Gastrocnemius medialis (tissue), 4 donors: ENCODE results near the gene SLX4. TPM values are rescaled to one million over a fixed set of nuclear protein-coding genes. Genes with fewer than 3 reads are reported as not detected.

Source experiments
- ATAC-seq, 2 donors: fragments of 150-250 bp; one replicate each; pipeline ENCODE4 v1.9.1; 2016
- DNase-seq, 2 donors: peaks; one replicate each; pipeline ENCODE4 v3.0.0-alpha.2; 2019
- H3K27ac ChIP-seq, 4 donors: fragments of 200-600 bp; sonication (generic); 1 replicate in 1 of 4; 2 replicates in 3 of 4; pipeline ENCODE4 v1.5.1; 2016 to 2018; ENCODE audit warnings: mild to moderate bottlenecking in 2 of 4, moderate library complexity in 1 of 4
- H3K27me3 ChIP-seq, 3 donors: fragments of 200-600 bp; sonication (generic) in 2 of 3; 1 replicate in 1 of 3; 2 replicates in 2 of 3; pipeline versions ENCODE4 v1.5.1 to v1.6.0; 2016 to 2019; ENCODE audit warnings: mild to moderate bottlenecking in 1 of 3, moderate library complexity in 1 of 3
- H3K36me3 ChIP-seq, 2 donors: fragments of 200-600 bp; sonication (generic) in 1 of 2; one replicate each; pipeline ENCODE4 v1.5.1; 2017 to 2018
- H3K4me1 ChIP-seq, 2 donors: fragments of 200-600 bp; sonication (generic) in 1 of 2; one replicate each; pipeline ENCODE4 v1.5.1; 2016 to 2017; ENCODE audit warnings: mild to moderate bottlenecking in 2 of 2
- H3K4me3 ChIP-seq, 4 donors: fragments of 200-600 bp; sonication (generic) in 3 of 4; 1 replicate in 1 of 4; 2 replicates in 3 of 4; pipeline ENCODE4 v1.5.1; 2016 to 2019; ENCODE audit warnings: mild to moderate bottlenecking in 2 of 4
- H3K9me3 ChIP-seq, 3 donors: fragments of 200-600 bp; sonication (generic) in 2 of 3; 1 replicate in 1 of 3; 2 replicates in 2 of 3; pipeline ENCODE4 v1.5.1; 2016 to 2019
- CTCF ChIP-seq, 5 experiments: fragments of 450-650 bp in 3 of 5; fragments of 200-600 bp in 2 of 5; sonication (generic) in 2 of 5; IDR thresholded peaks in 4 of 5; conservative IDR thresholded peaks in 1 of 5; 1 replicate in 4 of 5; 2 replicates in 1 of 5; pipeline ENCODE4 v1.5.1; 2016 to 2019; ENCODE audit warnings: antibody characterized with exemption in 5 of 5, mild to moderate bottlenecking in 3 of 5, moderate library complexity in 3 of 5
- POLR2A ChIP-seq, 2 donors: fragments of 450-650 bp; IDR thresholded peaks; one replicate each; pipeline ENCODE4 v1.6.1; 2017; ENCODE audit warnings: antibody characterized with exemption in 2 of 2, mild to moderate bottlenecking in 2 of 2, moderate library complexity in 2 of 2
- in situ Hi-C, 4 donors: fragments of 200-750 bp; cut with MboI; loops; one replicate each; pipeline versions ENCODE4 v1.15.0 to v1.8.0; 2017; ENCODE audit warnings: low sequenced_read_pairs in 4 of 4
- intact Hi-C: fragments of 100-400 bp; cut with DNase I; formaldehyde crosslinking; loops from one replicate; pipeline ENCODE4 v1.15.1; 2023; ENCODE audit warnings: low total_unique reads
- total RNA-seq, 4 donors: library from RNA; depleted of rRNA; stranded (reverse); fragments of >200 nt; gene quantifications; one replicate each; pipeline versions ENCODE4 v1.1.0 to v1.2.3, GENCODE V29; 2016

The SLX4 gene
- total RNA-seq, 4 donors from 2014 or later, result 1.8 to 3.6 (median 2.8) TPM

GRCh38 chr16:3578121-3578520, 33.3 kb downstream of the SLX4 start:
- in situ Hi-C loops, result no loop called here
- DNase-seq, result no peak
- Histone ChIP-seq H3K4me1 (no peaks in the 10 kb centered on the region), H3K27ac (no peak overlapping the region), H3K36me3 (peaks cover 0 to 8% of the 10 kb centered on the region in 2 donors), H3K9me3 (no peaks in the 10 kb centered on the region), H3K27me3 (peaks cover 0 to 2% (median 0%) of the 10 kb centered on the region in 3 donors), H3K4me3 (no peak overlapping the region)
- TF ChIP-seq POLR2A (IDR thresholded peaks at IDR 0.05) (no peak), CTCF (IDR thresholded peaks at IDR 0.05 in 4 of 5, conservative IDR thresholded peaks at IDR 0.05 in 1 of 5) (no peak)
- ATAC-seq, result no peak
- intact Hi-C loops, result no loop called here

- H3K9me3 ChIP-seq, result no peaks in the 10 kb centered on the region
- intact Hi-C loops, result no loop called here
- H3K4me1 ChIP-seq, result no peaks in the 10 kb centered on the region
- in situ Hi-C loops, result no loop called here
- H3K27me3 ChIP-seq, result peaks cover 0 to 2% (median 0%) of the 10 kb centered on the region in 3 donors
- no peak within 1 kb of the TSS for H3K27ac ChIP-seq
- H3K36me3 ChIP-seq, result peaks cover 0 to under 1% of the 10 kb centered on the region in 2 donors
- DNase-seq (no peak), ATAC-seq (no peak)
- peak within 1 kb of the TSS in 1 of 4 donors; percentile 33 for H3K4me3 ChIP-seq
- TF ChIP-seq POLR2A (IDR thresholded peaks at IDR 0.05), result no peak
- TF ChIP-seq CTCF (IDR thresholded peaks at IDR 0.05 in 4 of 5, conservative IDR thresholded peaks at IDR 0.05 in 1 of 5), result no peak
Measured at GRCh38 chr16:3577302-3577752, 34.1 kb downstream of the SLX4 start, which contains the start of gene NLRC3. TSS of gene NLRC3 (minus strand) at chr16:3577403. CDS start at chr16:3565036, 12,367 bp downstream.

GRCh38 chr16:3576211-3576610, 35.2 kb downstream of the SLX4 start:
- H3K4me3 ChIP-seq, result no peak overlapping the region
- H3K36me3 ChIP-seq, result no peaks in the 10 kb centered on the region
- TF ChIP-seq POLR2A (IDR thresholded peaks at IDR 0.05) (no peak), CTCF (IDR thresholded peaks at IDR 0.05 in 4 of 5, conservative IDR thresholded peaks at IDR 0.05 in 1 of 5) (no peak)
- in situ Hi-C loops, result no loop called here
- no peaks in the 10 kb centered on the region for H3K9me3 ChIP-seq
- no peaks in the 10 kb centered on the region for H3K4me1 ChIP-seq
- H3K27me3 ChIP-seq, result peaks cover 0 to 2% (median 0%) of the 10 kb centered on the region in 3 donors
- DNase-seq, result no peak
- intact Hi-C loops, result no loop called here
- H3K27ac ChIP-seq, result no peak overlapping the region
- no peak for ATAC-seq

- H3K36me3 ChIP-seq, result no peaks in the 10 kb centered on the region
- no peaks in the 10 kb centered on the region for H3K9me3 ChIP-seq
- H3K27ac ChIP-seq, result no peak overlapping the region
- intact Hi-C loops, result no loop called here
- no peak for TF ChIP-seq CTCF (IDR thresholded peaks at IDR 0.05 in 4 of 5, conservative IDR thresholded peaks at IDR 0.05 in 1 of 5)
- TF ChIP-seq POLR2A (IDR thresholded peaks at IDR 0.05), result no peak
- H3K4me3 ChIP-seq, result no peak overlapping the region
- in situ Hi-C loops, result no loop called here
- ATAC-seq (no peak), DNase-seq (no peak)
- peaks cover 0 to 2% (median 0%) of the 10 kb centered on the region in 3 donors for H3K27me3 ChIP-seq
- no peaks in the 10 kb centered on the region for H3K4me1 ChIP-seq
Measured at GRCh38 chr16:3575491-3575890, 35.9 kb downstream of the SLX4 start.

DNA sequence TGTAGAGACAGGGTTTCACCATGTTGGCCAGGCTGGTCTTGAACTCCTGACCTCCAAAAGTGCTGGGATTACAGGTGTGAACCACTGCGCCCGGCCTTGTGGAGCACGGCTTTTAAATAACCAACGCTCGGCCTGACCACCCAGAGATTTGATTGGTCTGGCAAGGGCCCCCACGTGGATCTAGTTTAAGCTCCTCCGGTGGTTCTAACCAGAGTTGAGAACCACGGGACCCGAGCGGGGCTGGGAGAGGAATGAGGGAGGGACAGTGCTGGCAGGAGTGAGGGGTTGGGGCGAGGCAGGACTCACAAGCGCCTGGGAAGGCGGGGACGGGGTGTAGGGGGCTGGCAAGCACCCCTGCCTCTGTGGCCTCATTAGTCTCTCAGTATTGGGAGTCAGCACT, 37.2 kb downstream of the SLX4 start:
- H3K27ac ChIP-seq, result no peak overlapping the region
- H3K4me3 ChIP-seq, result no peak overlapping the region
- intact Hi-C loops, result no loop called here
- in situ Hi-C loops, result no loop called here
- TF ChIP-seq POLR2A (IDR thresholded peaks at IDR 0.05) (no peak), CTCF (IDR thresholded peaks at IDR 0.05 in 4 of 5, conservative IDR thresholded peaks at IDR 0.05 in 1 of 5) (no peak)
- DNase-seq (no peak), ATAC-seq (no peak)
- no peaks in the 10 kb centered on the region for H3K36me3 ChIP-seq
- H3K27me3 ChIP-seq, result peaks cover 0 to 2% (median 0%) of the 10 kb centered on the region in 3 donors
- no peaks in the 10 kb centered on the region for H3K4me1 ChIP-seq
- no peaks in the 10 kb centered on the region for H3K9me3 ChIP-seq
